HepG2 (cell line): ENCODE data around the gene CHD9. TPM values are rescaled to one million over a fixed set of nuclear protein-coding genes. Genes with fewer than 3 reads are reported as not detected.
A peak's percentile ranks its signal among the peaks of the same experiment; 100 is the strongest.

Experiments
- AHR ChIP-seq: IDR thresholded peaks from 2 replicates; pipeline ENCODE4 v1.6.1; 2018; ENCODE audit warnings: missing genetic modification reagents, missing compliant biosample characterization
- ATF4 ChIP-seq, 2 experiments: fragments of 450-650 bp in 1 of 2; sonication (generic) in 1 of 2; formaldehyde crosslinking; IDR thresholded peaks; 2 replicates each; pipeline versions ENCODE4 v1.5.0 to v1.8.0; 2020 to 2022; ENCODE audit warnings: mild to moderate bottlenecking in 1 of 2, missing genetic modification reagents in 1 of 2
- DMAP1 ChIP-seq: IDR thresholded peaks from 2 replicates; pipeline ENCODE4 v1.6.1; 2016
- HINFP ChIP-seq: sonication (generic); formaldehyde crosslinking; IDR thresholded peaks from 2 replicates; pipeline ENCODE4 v1.4.0; 2020; ENCODE audit warnings: low read depth, mild to moderate bottlenecking, missing genetic modification reagents
- HMGA1 ChIP-seq: sonication (generic); formaldehyde crosslinking; conservative IDR thresholded peaks from 2 replicates; pipeline ENCODE4 v1.4.0; 2020; ENCODE audit warnings: missing genetic modification reagents
- HOMEZ ChIP-seq: IDR thresholded peaks from 2 replicates; pipeline ENCODE4 v1.6.1; 2016; ENCODE audit warnings: low read depth
- HOXD1 ChIP-seq: sonication (generic); formaldehyde crosslinking; IDR thresholded peaks from 2 replicates; pipeline ENCODE4 v1.5.0; 2020; ENCODE audit warnings: missing genetic modification reagents
- KDM3A ChIP-seq: IDR thresholded peaks from 2 replicates; pipeline ENCODE4 v1.6.1; 2018; ENCODE audit warnings: low read depth, missing compliant biosample characterization
- KLF12 ChIP-seq: sonication (generic); formaldehyde crosslinking; IDR thresholded peaks from 2 replicates; pipeline ENCODE4 v1.4.0; 2020; ENCODE audit warnings: missing genetic modification reagents, borderline replicate concordance
- MAFF ChIP-seq: IDR thresholded peaks from 2 replicates; pipeline ENCODE4 v1.6.1; 2011; ENCODE audit warnings: low read depth, low read length, improper control_type of control experiment
- NCOA1 ChIP-seq: sonication (generic); formaldehyde crosslinking; IDR thresholded peaks from 2 replicates; pipeline ENCODE4 v1.9.0; 2021; ENCODE audit warnings: missing genetic modification reagents
- RFXANK ChIP-seq: IDR thresholded peaks from 2 replicates; pipeline ENCODE4 v1.6.1; 2016
- TBX3 ChIP-seq: fragments of 450-650 bp; IDR thresholded peaks from 2 replicates; pipeline ENCODE4 v1.6.1; 2017; ENCODE audit warnings: antibody characterized with exemption, mild to moderate bottlenecking, inconsistent platforms, borderline replicate concordance
- TCF12 ChIP-seq, 2 experiments: fragments of 450-650 bp in 1 of 2; sonication (generic) in 1 of 2; formaldehyde crosslinking in 1 of 2; IDR thresholded peaks; 2 replicates each; pipeline versions ENCODE4 v1.6.1 to v1.8.0; 2017 to 2022; ENCODE audit warnings: antibody characterized with exemption in 1 of 2, mild to moderate bottlenecking in 1 of 2, missing genetic modification reagents in 1 of 2, moderate library complexity in 1 of 2
- TEAD2 ChIP-seq: sonication (generic); formaldehyde crosslinking; IDR thresholded peaks from 2 replicates; pipeline ENCODE4 v1.9.0; 2021; ENCODE audit warnings: missing genetic modification reagents
- TERF1 ChIP-seq: sonication (generic); formaldehyde crosslinking; IDR thresholded peaks from 2 replicates; pipeline ENCODE4 v1.8.0; 2022; ENCODE audit warnings: mild to moderate bottlenecking, missing genetic modification reagents, moderate library complexity
- ZFP82 ChIP-seq: sonication (generic); formaldehyde crosslinking; IDR thresholded peaks from 2 replicates; pipeline ENCODE4 v1.5.1; 2020; ENCODE audit warnings: mild to moderate bottlenecking, missing genetic modification reagents, borderline replicate concordance
- ZNF451 ChIP-seq: sonication (generic); formaldehyde crosslinking; IDR thresholded peaks from 2 replicates; pipeline ENCODE4 v1.5.0; 2020; ENCODE audit warnings: mild to moderate bottlenecking, missing genetic modification reagents
- ZNF724P ChIP-seq: sonication (generic); formaldehyde crosslinking; IDR thresholded peaks from 2 replicates; pipeline ENCODE4 v1.8.0; 2022; ENCODE audit warnings: missing genetic modification reagents, borderline replicate concordance
- ZNF766 ChIP-seq: sonication (generic); formaldehyde crosslinking; IDR thresholded peaks from 2 replicates; pipeline ENCODE4 v1.5.0; 2020; ENCODE audit warnings: missing genetic modification reagents, borderline replicate concordance
- ZNF780A ChIP-seq: sonication (generic); formaldehyde crosslinking; IDR thresholded peaks from 2 replicates; pipeline ENCODE4 v1.8.0; 2022; ENCODE audit warnings: mild to moderate bottlenecking, missing genetic modification reagents, moderate library complexity
- ZNF841 ChIP-seq: sonication (generic); formaldehyde crosslinking; IDR thresholded peaks from 2 replicates; pipeline ENCODE4 v1.8.1; 2023; ENCODE audit warnings: missing genetic modification reagents, borderline replicate concordance
- ZUFSP ChIP-seq: sonication (generic); formaldehyde crosslinking; IDR thresholded peaks from 2 replicates; pipeline ENCODE4 v1.9.0; 2021; ENCODE audit warnings: missing genetic modification reagents, mild to moderate bottlenecking, borderline replicate concordance
- polyA plus RNA-seq, 8 experiments: library from polyadenylated mRNA; depleted of rRNA in 3 of 8; stranded (reverse) in 7 of 8; unstranded in 1 of 8; fragments of >200 nt; fragmentation: Illumina TruSeq in 4 of 8; extraction: Trizol in 4 of 8; gene quantifications; 2 replicates each; pipeline versions ENCODE4 v1.2.1 to v1.2.3, GENCODE V29; 2011 to 2016; ENCODE audit warnings: low read depth in 4 of 8, missing spikeins in 1 of 8, mixed read lengths in 1 of 8; ENCODE audit not compliant: insufficient read depth in 1 of 8
- total RNA-seq, 5 experiments: library from RNA; depleted of rRNA; stranded (reverse); fragments of >200 nt; fragmentation: Illumina TruSeq; extraction: Trizol; gene quantifications; 2 replicates each; pipeline ENCODE4 v1.2.3, GENCODE V29; 2016; ENCODE audit warnings: low read depth in 1 of 5

The CHD9 gene
- total and polyA plus RNA-seq, 2 of the 13 experiments (the other 11 are each of a cell fraction or from before 2014, with no cell fraction given) = 23.4 to 27.7 TPM

GRCh38 chr16:53099318-53100130, 44.7 kb downstream of the CHD9 start (continued):
- no peak for TF ChIP-seq RFXANK (CRISPR knock-in tag)
- 0 out of 2 replicates have a peak, but pooled peaks have one; percentile 62 for TF ChIP-seq ZNF724P (CRISPR knock-in tag)
- no peak for TF ChIP-seq ZUFSP (CRISPR knock-in tag)
- TF ChIP-seq AHR (CRISPR knock-in tag) = no peak
- no peak for TF ChIP-seq ZFP82
- TF ChIP-seq ZNF780A = peak; percentile 31; the same call in 1 of the 2 replicates
- no peak for TF ChIP-seq ZNF766 (CRISPR knock-in tag)
- TF ChIP-seq HOMEZ (CRISPR knock-in tag) = peak; percentile 53; the same call in 1 of the 2 replicates
- TF ChIP-seq ZNF841 (CRISPR knock-in tag) = no peak
- no peak; the same call in 1 of the 2 replicates for TF ChIP-seq ZNF451 (CRISPR knock-in tag)
- TF ChIP-seq NCOA1 (CRISPR knock-in tag) = 0 out of 2 replicates have a peak, but pooled peaks have one; percentile 40
- no peak for TF ChIP-seq TERF1 (CRISPR knock-in tag)
- TF ChIP-seq HMGA1 (CRISPR knock-in tag) = no peak
- TF ChIP-seq KDM3A (CRISPR knock-in tag) = no peak
- TF ChIP-seq HINFP = 0 out of 2 replicates have a peak, but pooled peaks have one; percentile 28
- peak in 1 of 2 experiments; percentile 51; a peak in 2 of 4 replicates for TF ChIP-seq ATF4 (CRISPR knock-in tag; IDR thresholded peaks at IDR 0.05)
- TF ChIP-seq KLF12 (CRISPR knock-in tag) = no peak
- no peak for TF ChIP-seq HOXD1 (CRISPR knock-in tag)
- TF ChIP-seq DMAP1 (CRISPR knock-in tag) = peak; percentile 83
- no peak for TF ChIP-seq TEAD2 (CRISPR knock-in tag)
- no peak for TF ChIP-seq TCF12 (IDR thresholded peaks at IDR 0.05)
- peak; percentile 60 for TF ChIP-seq TCF12 (CRISPR knock-in tag; IDR thresholded peaks at IDR 0.05)
- TF ChIP-seq TBX3 = no peak
- peak; percentile 9; the same call in 1 of the 2 replicates for TF ChIP-seq MAFF
